ENCODE data around the gene SOWAHC. TPM values are rescaled to one million over a fixed set of nuclear protein-coding genes. Genes with fewer than 3 reads are reported as not detected.

The SOWAHC gene
- total RNA-seq, 1 donor from 2014 or later = 15.5 TPM

DNA sequence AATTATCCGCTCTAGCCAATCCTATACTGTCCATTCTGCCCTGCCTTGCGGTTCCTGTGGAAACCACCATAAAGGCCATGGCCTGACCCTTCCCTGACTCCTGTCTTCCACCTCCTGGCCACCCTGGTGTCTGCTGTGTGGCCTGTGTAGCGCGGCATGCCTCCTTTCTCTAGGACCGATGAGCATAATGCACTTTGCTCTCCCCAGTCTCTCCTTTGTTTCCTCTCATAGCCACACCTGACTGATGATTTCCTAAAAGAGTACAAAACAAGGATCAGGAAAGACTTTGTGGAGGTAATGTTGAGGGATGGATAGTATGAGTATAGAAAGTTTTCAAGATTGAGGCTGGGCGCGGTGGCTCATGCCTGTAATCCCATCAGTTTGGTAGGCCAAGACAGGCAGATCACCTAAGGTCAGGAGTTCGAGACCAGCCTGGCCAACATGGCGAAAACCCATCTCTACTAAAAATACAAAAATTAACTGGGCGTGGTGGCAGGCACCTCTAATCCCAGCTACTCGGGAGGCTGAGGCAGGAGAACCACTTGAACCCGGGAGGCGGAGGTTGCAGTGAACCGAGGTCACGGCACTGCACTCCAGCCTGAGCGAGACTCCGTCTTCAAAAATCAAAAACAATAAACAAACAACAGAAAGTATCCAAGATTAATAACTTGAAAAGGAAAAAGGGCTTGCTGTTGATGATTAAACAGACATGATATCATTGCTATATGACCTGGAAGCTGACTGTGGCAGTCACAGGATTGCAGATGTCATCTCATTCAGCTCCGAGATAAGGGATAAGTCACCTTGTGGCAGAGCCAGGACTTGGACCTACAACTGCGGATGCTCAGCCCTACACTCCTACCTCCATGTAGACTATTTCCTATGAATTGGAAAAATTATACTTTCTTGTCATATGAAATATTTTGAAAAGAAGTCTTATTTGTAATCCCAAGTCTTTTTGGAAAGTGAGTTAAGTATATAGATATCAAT lies 16.6 kb downstream of the SOWAHC start:
- peak overlapping the region; percentile 50 for H3K27ac Mint-ChIP-seq
- no peaks in the 10 kb centered on the region for H3K27me3 Mint-ChIP-seq
- DNase-seq (ENCODE audit: extremely low spot score, unreplicated experiment) = no peak
- no peak for TF ChIP-seq CTCF (conservative IDR thresholded peaks at IDR 0.05)
- no peak overlapping the region for H3K4me3 Mint-ChIP-seq
- no peaks in the 10 kb centered on the region for H3K9me3 Mint-ChIP-seq
- no peaks in the 10 kb centered on the region for H3K36me3 Mint-ChIP-seq
- H3K4me1 Mint-ChIP-seq (ENCODE audit: unreplicated experiment) = no peaks in the 10 kb centered on the region

DNA sequence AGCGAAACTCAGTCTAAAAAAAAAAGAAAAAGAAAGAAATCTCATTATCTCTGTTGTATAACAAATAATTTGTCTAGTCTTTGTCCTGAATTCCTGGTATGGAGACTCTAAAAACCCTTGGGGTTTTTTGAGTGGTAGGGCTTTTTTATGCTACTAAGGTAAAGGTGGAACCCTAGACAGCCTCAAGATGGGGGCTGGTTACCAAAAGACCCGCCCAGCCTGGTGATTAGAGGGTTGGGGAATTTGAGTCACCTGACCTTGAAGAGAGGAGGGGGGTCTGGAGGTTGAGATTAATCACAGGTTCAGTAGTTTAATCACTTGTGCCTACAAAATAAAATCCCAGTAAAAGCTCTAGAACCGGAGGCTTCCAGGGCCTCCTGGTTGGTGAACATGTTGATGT lies 17.6 kb downstream of the SOWAHC start:
- no peak for DNase-seq (ENCODE audit: extremely low spot score, unreplicated experiment)
- Mint-ChIP-seq H3K9me3 (no peaks in the 10 kb centered on the region), H3K4me1 (ENCODE audit: unreplicated experiment) (no peaks in the 10 kb centered on the region), H3K36me3 (no peaks in the 10 kb centered on the region), H3K27ac (no peak overlapping the region), H3K27me3 (no peaks in the 10 kb centered on the region), H3K4me3 (no peak overlapping the region)
- no peak for TF ChIP-seq CTCF (conservative IDR thresholded peaks at IDR 0.05)

DNA sequence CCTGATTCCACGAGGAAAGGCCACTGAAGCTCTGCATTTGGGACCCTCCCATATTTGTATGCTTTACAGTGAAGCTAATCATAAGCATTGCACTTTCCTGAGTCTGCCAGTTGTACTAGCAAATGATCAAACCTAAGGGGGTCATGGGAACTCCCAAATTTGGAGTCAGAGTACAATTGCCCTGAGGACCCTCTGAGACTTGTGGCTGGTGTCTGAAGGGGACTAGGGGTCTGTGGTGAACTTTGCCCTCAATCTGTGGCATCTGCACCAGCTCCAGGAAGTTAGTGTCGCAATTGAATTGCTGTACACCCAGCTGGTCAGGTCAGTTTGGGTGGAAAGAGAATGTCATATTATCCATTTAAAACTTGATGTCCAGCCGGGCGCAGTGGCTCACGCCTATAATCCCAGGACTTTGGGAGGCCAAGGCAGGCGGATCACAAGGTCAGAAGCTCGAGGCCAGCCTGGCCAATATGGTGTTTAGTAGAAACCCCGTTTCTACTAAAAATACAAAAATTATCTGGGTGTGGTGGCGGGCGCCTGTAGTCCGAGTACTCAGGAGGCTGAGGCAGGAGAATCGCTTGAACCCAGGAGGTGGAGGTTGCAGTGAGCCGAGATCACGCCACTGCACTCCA lies 18.1 kb downstream of the SOWAHC start:
- DNase-seq (ENCODE audit: extremely low spot score, unreplicated experiment) = no peak
- H3K27ac Mint-ChIP-seq = no peak overlapping the region
- no peaks in the 10 kb centered on the region for H3K36me3 Mint-ChIP-seq
- no peaks in the 10 kb centered on the region for H3K9me3 Mint-ChIP-seq
- TF ChIP-seq CTCF (conservative IDR thresholded peaks at IDR 0.05) = no peak
- no peak overlapping the region for H3K4me3 Mint-ChIP-seq
- H3K27me3 Mint-ChIP-seq = no peaks in the 10 kb centered on the region
- no peaks in the 10 kb centered on the region for H3K4me1 Mint-ChIP-seq (ENCODE audit: unreplicated experiment)

DNA sequence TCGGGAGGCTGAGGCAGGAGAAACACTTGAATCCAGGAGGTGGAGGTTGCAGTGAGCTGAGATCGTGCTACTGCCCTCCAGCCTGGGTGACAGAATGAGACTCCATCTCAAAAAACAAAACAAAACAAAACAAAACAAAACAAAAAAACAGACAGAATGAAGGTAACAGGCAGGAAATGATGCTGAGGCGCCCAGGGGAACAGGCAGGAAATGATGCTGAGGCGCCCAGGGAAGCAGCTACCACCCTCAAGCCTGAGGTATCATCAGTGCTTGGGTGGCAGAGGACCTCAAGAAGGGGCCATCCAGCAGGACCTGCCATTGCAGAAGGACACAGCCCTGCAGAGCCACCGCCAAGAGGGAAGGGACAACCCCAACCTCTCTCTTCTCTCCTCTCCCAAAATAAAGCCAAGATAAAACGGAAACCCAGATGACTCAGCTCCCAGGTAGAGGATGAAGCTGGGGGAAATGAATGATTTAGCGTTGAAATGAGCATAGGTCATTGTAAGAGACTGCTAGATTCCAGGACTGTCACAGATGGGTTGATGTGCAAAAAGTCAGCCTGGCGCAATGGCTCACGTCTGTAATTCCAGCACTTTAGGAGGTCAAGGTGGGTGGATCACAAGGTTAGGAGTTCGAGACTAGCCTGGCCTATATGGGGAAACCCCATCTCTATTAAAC lies 19.3 kb downstream of the SOWAHC start:
- Mint-ChIP-seq H3K36me3 (no peaks in the 10 kb centered on the region), H3K27ac (no peak overlapping the region), H3K4me3 (no peak overlapping the region), H3K4me1 (ENCODE audit: unreplicated experiment) (peaks cover 5% of the 10 kb centered on the region), H3K27me3 (no peaks in the 10 kb centered on the region), H3K9me3 (no peaks in the 10 kb centered on the region)
- no peak for DNase-seq (ENCODE audit: extremely low spot score, unreplicated experiment)
- TF ChIP-seq CTCF (conservative IDR thresholded peaks at IDR 0.05) = no peak

- no peak for TF ChIP-seq CTCF (conservative IDR thresholded peaks at IDR 0.05)
- Mint-ChIP-seq H3K27me3 (no peaks in the 10 kb centered on the region), H3K4me1 (ENCODE audit: unreplicated experiment) (peaks cover 11% of the 10 kb centered on the region), H3K9me3 (no peaks in the 10 kb centered on the region), H3K4me3 (no peak overlapping the region), H3K36me3 (no peaks in the 10 kb centered on the region), H3K27ac (no peak overlapping the region)
- no peak for DNase-seq (ENCODE audit: extremely low spot score, unreplicated experiment)
These were observed 21.5 kb downstream of the SOWAHC start for GRCh38 chr2:109635426-109636304.

All from type B pancreatic cell (in vitro differentiated cells).